H1 (cell line): ENCODE results near the gene LYPD6B. TPM values are rescaled to one million over a fixed set of nuclear protein-coding genes. Genes with fewer than 3 reads are reported as not detected.

ENCODE experiments used
- CBX5 ChIP-seq: fragments of 300-800, 300-1000 bp; sonication (generic); IDR thresholded peaks from 2 replicates; pipeline ENCODE4 v1.7.1; 2016; ENCODE audit warnings: antibody characterized with exemption, low read length, low read depth
- KDM4A ChIP-seq: IDR thresholded peaks from one replicate; pipeline ENCODE4 v1.7.1; 2012; ENCODE audit warnings: low read depth, mild to moderate bottlenecking, moderate library complexity, low read length, inconsistent platforms; ENCODE audit not compliant: severe bottlenecking
- POLR2AphosphoS5 ChIP-seq: IDR thresholded peaks from 2 replicates; pipeline ENCODE4 v1.6.1; 2011; ENCODE audit warnings: low read depth, low read length
- POU5F1 ChIP-seq: IDR thresholded peaks from 2 replicates; pipeline ENCODE4 v1.6.1; 2011; ENCODE audit warnings: low read depth, mild to moderate bottlenecking, low read length, moderate library complexity
- TAF1 ChIP-seq: IDR thresholded peaks from 2 replicates; pipeline ENCODE4 v1.6.1; 2011; ENCODE audit warnings: mild to moderate bottlenecking, low read depth, low read length
- TBP ChIP-seq: IDR thresholded peaks from 2 replicates; pipeline ENCODE4 v1.6.1; 2011; ENCODE audit warnings: low read depth, low read length, improper control_type of control experiment
- polyA plus RNA-seq, 7 experiments: library from polyadenylated mRNA; depleted of rRNA in 3 of 7; stranded (reverse) in 5 of 7; unstranded in 2 of 7; fragments of >200 nt in 5 of 7; fragments of 200-250 nt in 2 of 7; gene quantifications; 1 replicate in 5 of 7; 2 replicates in 1 of 7; 4 replicates in 1 of 7; pipeline versions ENCODE4 v1.2.1 to v1.2.3, GENCODE V29; 2011 to 2013; ENCODE audit warnings: missing spikeins in 2 of 7, mixed read lengths in 2 of 7
- total RNA-seq: library from RNA; stranded (reverse); fragmentation: NEBNext Ultra II Directional; extraction: Animal tissue kit (Norgen Biotek cat#: 25700); gene quantifications from 2 replicates; pipeline ENCODE4 v1.2.1, GENCODE V29; 2021
- TF ChIP-seq, protein P1 (sequence below): IDR thresholded peaks from 2 replicates; pipeline ENCODE4 v1.6.1; 2012; ENCODE audit warnings: low read length, inconsistent platforms

LYPD6B gene
- total and polyA plus RNA-seq, 2 of the 8 experiments (the other 6 are each of a cell fraction or from before 2014, with no cell fraction given) = 2.2 to 3.5 TPM

DNA sequence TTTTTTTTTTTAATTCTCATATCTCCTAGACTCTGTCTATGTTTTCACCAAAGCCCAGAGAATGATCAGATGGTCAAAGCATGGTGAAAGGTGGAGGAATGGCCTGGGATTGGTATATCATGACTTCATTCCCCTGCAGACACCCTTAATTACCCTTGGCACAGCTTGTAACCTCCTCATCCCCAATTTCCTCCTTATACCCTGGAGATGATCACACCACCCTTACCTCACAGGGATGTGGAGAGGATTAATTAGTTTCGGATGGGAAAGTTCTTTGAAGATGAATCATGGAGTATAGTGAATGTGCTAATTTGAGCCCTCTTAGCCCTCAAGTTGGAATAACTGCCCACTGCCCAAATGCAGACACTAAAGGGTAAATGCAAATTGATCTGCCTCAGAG lies 153.9 kb downstream of the LYPD6B start (continued):
- TF ChIP-seq TAF1 (no peak), KDM4A (no peak), POU5F1 (no peak), CBX5 (no peak), POLR2AphosphoS5 (no peak), TBP (no peak)
- TF ChIP-seq, protein P1, sequence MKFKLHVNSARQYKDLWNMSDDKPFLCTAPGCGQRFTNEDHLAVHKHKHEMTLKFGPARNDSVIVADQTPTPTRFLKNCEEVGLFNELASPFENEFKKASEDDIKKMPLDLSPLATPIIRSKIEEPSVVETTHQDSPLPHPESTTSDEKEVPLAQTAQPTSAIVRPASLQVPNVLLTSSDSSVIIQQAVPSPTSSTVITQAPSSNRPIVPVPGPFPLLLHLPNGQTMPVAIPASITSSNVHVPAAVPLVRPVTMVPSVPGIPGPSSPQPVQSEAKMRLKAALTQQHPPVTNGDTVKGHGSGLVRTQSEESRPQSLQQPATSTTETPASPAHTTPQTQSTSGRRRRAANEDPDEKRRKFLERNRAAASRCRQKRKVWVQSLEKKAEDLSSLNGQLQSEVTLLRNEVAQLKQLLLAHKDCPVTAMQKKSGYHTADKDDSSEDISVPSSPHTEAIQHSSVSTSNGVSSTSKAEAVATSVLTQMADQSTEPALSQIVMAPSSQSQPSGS = no peak
- TF ChIP-seq, all 59 proteins: peak for 0
